ENCODE data around the gene NUDT1.

DNA sequence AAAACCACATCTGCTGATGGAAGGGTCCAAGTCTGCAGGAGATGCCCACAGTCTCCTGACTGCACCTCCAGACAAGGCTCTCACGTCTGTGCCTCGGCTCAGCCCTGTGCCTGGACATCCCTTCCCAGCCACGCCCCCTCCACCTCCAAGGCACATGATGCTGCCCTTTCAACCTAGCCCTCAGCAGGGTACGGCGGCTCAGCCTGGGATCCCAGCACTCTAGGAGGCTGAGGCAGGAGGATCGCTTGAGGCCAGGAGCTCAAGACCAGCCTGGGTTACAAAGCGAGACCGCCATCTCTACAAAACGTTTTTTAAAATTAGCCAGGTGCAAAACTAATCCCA lies 23.6 kb upstream of the NUDT1 start:
- TF ChIP-seq, protein P1, sequence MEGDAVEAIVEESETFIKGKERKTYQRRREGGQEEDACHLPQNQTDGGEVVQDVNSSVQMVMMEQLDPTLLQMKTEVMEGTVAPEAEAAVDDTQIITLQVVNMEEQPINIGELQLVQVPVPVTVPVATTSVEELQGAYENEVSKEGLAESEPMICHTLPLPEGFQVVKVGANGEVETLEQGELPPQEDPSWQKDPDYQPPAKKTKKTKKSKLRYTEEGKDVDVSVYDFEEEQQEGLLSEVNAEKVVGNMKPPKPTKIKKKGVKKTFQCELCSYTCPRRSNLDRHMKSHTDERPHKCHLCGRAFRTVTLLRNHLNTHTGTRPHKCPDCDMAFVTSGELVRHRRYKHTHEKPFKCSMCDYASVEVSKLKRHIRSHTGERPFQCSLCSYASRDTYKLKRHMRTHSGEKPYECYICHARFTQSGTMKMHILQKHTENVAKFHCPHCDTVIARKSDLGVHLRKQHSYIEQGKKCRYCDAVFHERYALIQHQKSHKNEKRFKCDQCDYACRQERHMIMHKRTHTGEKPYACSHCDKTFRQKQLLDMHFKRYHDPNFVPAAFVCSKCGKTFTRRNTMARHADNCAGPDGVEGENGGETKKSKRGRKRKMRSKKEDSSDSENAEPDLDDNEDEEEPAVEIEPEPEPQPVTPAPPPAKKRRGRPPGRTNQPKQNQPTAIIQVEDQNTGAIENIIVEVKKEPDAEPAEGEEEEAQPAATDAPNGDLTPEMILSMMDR (IDR thresholded peaks at IDR 0.05) = no peak
- no peak for TF ChIP-seq POLR2A (IDR thresholded peaks at IDR 0.05)
